ENCODE data around the gene FOXI1.

DNA sequence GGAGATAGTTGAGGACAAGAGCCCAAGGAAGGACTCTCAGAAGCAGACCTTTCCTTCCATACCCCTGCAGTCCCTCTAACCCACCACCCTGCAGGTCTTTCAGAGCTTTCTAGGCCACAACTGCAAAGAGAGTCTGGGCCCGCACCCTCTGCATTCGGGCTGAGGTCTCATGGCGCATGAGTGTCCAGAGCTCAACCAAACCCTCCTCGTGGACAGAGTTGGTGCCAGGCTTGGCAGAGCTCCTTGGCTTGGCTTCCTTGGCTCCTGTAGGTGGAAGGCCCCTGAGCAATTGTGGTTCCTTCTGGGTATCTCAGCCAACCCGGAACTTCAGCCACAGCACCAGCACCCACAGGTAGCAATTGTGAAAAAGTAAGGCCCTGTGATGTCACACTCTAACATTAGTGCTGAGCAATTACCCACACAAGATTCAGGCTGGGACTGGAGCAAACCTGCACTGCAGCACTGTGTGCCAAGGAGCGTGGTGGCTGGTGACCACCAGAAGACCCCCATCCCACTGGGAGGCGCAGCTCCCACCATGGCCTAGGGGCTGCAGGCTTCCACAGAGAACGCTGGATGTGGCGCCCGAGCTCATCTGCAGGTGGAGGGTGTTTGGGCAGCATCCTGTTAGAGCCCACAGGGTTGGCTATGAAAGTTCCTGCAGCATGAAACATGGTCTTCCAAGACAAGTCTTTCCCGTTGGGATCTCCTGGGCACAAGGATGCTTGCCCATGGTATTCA is 38.8 kb downstream of the FOXI1 start:
- TF ChIP-seq, protein P1, sequence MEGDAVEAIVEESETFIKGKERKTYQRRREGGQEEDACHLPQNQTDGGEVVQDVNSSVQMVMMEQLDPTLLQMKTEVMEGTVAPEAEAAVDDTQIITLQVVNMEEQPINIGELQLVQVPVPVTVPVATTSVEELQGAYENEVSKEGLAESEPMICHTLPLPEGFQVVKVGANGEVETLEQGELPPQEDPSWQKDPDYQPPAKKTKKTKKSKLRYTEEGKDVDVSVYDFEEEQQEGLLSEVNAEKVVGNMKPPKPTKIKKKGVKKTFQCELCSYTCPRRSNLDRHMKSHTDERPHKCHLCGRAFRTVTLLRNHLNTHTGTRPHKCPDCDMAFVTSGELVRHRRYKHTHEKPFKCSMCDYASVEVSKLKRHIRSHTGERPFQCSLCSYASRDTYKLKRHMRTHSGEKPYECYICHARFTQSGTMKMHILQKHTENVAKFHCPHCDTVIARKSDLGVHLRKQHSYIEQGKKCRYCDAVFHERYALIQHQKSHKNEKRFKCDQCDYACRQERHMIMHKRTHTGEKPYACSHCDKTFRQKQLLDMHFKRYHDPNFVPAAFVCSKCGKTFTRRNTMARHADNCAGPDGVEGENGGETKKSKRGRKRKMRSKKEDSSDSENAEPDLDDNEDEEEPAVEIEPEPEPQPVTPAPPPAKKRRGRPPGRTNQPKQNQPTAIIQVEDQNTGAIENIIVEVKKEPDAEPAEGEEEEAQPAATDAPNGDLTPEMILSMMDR (IDR thresholded peaks at IDR 0.05) = no peak
- TF ChIP-seq EP300 (IDR thresholded peaks at IDR 0.05) = no peak
- TF ChIP-seq POLR2AphosphoS5 (IDR thresholded peaks at IDR 0.05) = no peak
